Endothelial cell (in vitro differentiated cells): ENCODE measurements around the gene MAP3K2. TPM values are rescaled to one million over a fixed set of nuclear protein-coding genes. Genes with fewer than 3 reads are reported as not detected.

Experiments used
- DNase-seq: peaks from one replicate; pipeline ENCODE4 v3.0.0; 2021; ENCODE audit warnings: low spot score
- H3K27ac Mint-ChIP-seq: one replicate; pipeline ENCODE4 v1.8.0; 2021; ENCODE audit warnings: mixed read lengths, inconsistent platforms; ENCODE audit not compliant: unreplicated experiment
- H3K27me3 Mint-ChIP-seq: one replicate; pipeline ENCODE4 v1.8.0; 2021; ENCODE audit warnings: mild to moderate bottlenecking, moderate library complexity, mixed read lengths, inconsistent platforms; ENCODE audit not compliant: unreplicated experiment
- H3K36me3 Mint-ChIP-seq: one replicate; pipeline ENCODE4 v1.8.0; 2021; ENCODE audit warnings: mild to moderate bottlenecking, low read depth, mixed read lengths, inconsistent platforms; ENCODE audit not compliant: unreplicated experiment
- H3K4me1 Mint-ChIP-seq: one replicate; pipeline ENCODE4 v1.8.0; 2021; ENCODE audit warnings: mild to moderate bottlenecking, mixed read lengths, inconsistent platforms; ENCODE audit not compliant: unreplicated experiment
- H3K4me3 Mint-ChIP-seq: one replicate; pipeline ENCODE4 v1.8.0; 2021; ENCODE audit warnings: mild to moderate bottlenecking, mixed read lengths, inconsistent platforms; ENCODE audit not compliant: unreplicated experiment
- H3K9me3 Mint-ChIP-seq: one replicate; pipeline ENCODE4 v1.8.0; 2021; ENCODE audit warnings: mixed read lengths, inconsistent platforms; ENCODE audit not compliant: unreplicated experiment
- CTCF ChIP-seq: fragments of 200-600 bp; sonication (generic); IDR thresholded peaks from one replicate; pipeline ENCODE4 v1.5.0; 2021; ENCODE audit warnings: antibody characterized with exemption; ENCODE audit not compliant: unreplicated experiment
- total RNA-seq: library from RNA; stranded (reverse); fragmentation: NEBNext Ultra II Directional; extraction: Animal tissue kit (Norgen Biotek cat#: 25700); gene quantifications from one replicate; pipeline ENCODE4 v1.2.1, GENCODE V29; 2021; ENCODE audit not compliant: unreplicated experiment

MAP3K2 gene
- total RNA-seq, 1 donor from 2014 or later: 27.3 TPM

- TF ChIP-seq CTCF: no peak
- Mint-ChIP-seq H3K9me3 (no peaks in the 10 kb centered on the region), H3K4me3 (no peak overlapping the region), H3K4me1 (peaks cover 19% of the 10 kb centered on the region), H3K36me3 (peaks cover 5% of the 10 kb centered on the region), H3K27ac (no peak overlapping the region), H3K27me3 (peaks cover 5% of the 10 kb centered on the region)
- DNase-seq: no peak
Measured at GRCh38 chr2:127384529-127384928, 3.2 kb downstream of the MAP3K2 start.

- no peak for DNase-seq
- Mint-ChIP-seq H3K36me3 (peaks cover 5% of the 10 kb centered on the region), H3K9me3 (no peaks in the 10 kb centered on the region), H3K4me3 (no peak overlapping the region), H3K4me1 (peaks cover 11% of the 10 kb centered on the region), H3K27ac (no peak overlapping the region), H3K27me3 (peaks cover 3% of the 10 kb centered on the region)
- no peak for TF ChIP-seq CTCF
Measured at GRCh38 chr2:127382831-127383230, 4.9 kb downstream of the MAP3K2 start.

- peaks cover 8% of the 10 kb centered on the region for H3K4me1 Mint-ChIP-seq
- no peak overlapping the region for H3K4me3 Mint-ChIP-seq
- no peak for DNase-seq
- H3K36me3 Mint-ChIP-seq: peaks cover 2% of the 10 kb centered on the region
- no peak for TF ChIP-seq CTCF
- no peak overlapping the region for H3K27ac Mint-ChIP-seq
- H3K27me3 Mint-ChIP-seq: peaks cover under 1% of the 10 kb centered on the region
- no peaks in the 10 kb centered on the region for H3K9me3 Mint-ChIP-seq
Measured at GRCh38 chr2:127381762-127382161, 6.0 kb downstream of the MAP3K2 start.

GRCh38 chr2:127379712-127380355 lies 7.9 kb downstream of the MAP3K2 start:
- H3K4me3 Mint-ChIP-seq: no peak overlapping the region
- TF ChIP-seq CTCF: no peak

GRCh38 chr2:127378720-127379119 lies 9.1 kb downstream of the MAP3K2 start:
- no peak for DNase-seq
- Mint-ChIP-seq H3K4me1 (peaks cover 2% of the 10 kb centered on the region), H3K27me3 (peaks cover 4% of the 10 kb centered on the region), H3K36me3 (peaks cover 17% of the 10 kb centered on the region), H3K9me3 (no peaks in the 10 kb centered on the region), H3K27ac (no peak overlapping the region), H3K4me3 (no peak overlapping the region)
- TF ChIP-seq CTCF: no peak

More at GRCh38 chr2:127379712-127380355, 7.9 kb downstream of the MAP3K2 start:
- Mint-ChIP-seq H3K27me3 (peaks cover 4% of the 10 kb centered on the region), H3K9me3 (no peaks in the 10 kb centered on the region), H3K4me1 (peaks cover 2% of the 10 kb centered on the region), H3K36me3 (peaks cover 8% of the 10 kb centered on the region), H3K27ac (no peak overlapping the region)
- no peak for DNase-seq
